GDM1 (cell line): ENCODE data around the gene CCDC78.
"Not testable (repeated sequence)": the region's sequence is repeated elsewhere in the genome, so short reads cannot be mapped to it uniquely, and the experiment has no call there.

ENCODE experiments used
- DNase-seq: peaks from one replicate; lab custom pipeline; 2025; lab: John Stamatoyannopoulos, UW

CCDC78 gene

GRCh38 chr16:760545-761343 is 34.5 kb upstream of the CCDC78 start, which contains the start of gene MSLN:
TSS of gene MSLN (plus strand) at chr16:760734. CDS start at chr16:762681, 1,947 bp downstream.
- DNase-seq = no peak

- DNase-seq = no peak
Measured at GRCh38 chr16:760065-760464, 33.8 kb upstream of the CCDC78 start.

- DNase-seq = no peak
Measured at GRCh38 chr16:759110-759910, 33.1 kb upstream of the CCDC78 start.

- no peak for DNase-seq
Measured at GRCh38 chr16:756428-756827, 30.2 kb upstream of the CCDC78 start.

GRCh38 chr16:754656-755055 is 28.4 kb upstream of the CCDC78 start:
- peak; percentile 65 for DNase-seq

- not testable (repeated sequence) for DNase-seq
Measured at GRCh38 chr16:754121-754607, 27.9 kb upstream of the CCDC78 start.

GRCh38 chr16:752007-752312 is 25.7 kb upstream of the CCDC78 start:
- DNase-seq = no peak

- no peak for DNase-seq
Measured at GRCh38 chr16:751152-752006, 25.1 kb upstream of the CCDC78 start.

GRCh38 chr16:750485-750884 is 24.2 kb upstream of the CCDC78 start:
- no peak for DNase-seq

GRCh38 chr16:749010-749409 is 22.8 kb upstream of the CCDC78 start:
- no peak for DNase-seq

- no peak for DNase-seq
Measured at GRCh38 chr16:747978-748746, 21.9 kb upstream of the CCDC78 start.

- no peak for DNase-seq
Measured at GRCh38 chr16:746637-747036, 20.4 kb upstream of the CCDC78 start.

- no peak for DNase-seq
Measured at GRCh38 chr16:745739-746138, 19.5 kb upstream of the CCDC78 start.

- DNase-seq = no peak
Measured at GRCh38 chr16:743794-744500, 17.7 kb upstream of the CCDC78 start.

- DNase-seq = not testable (repeated sequence)
Measured at GRCh38 chr16:742894-743293, 16.7 kb upstream of the CCDC78 start.

- no peak for DNase-seq
Measured at GRCh38 chr16:741986-742629, 15.9 kb upstream of the CCDC78 start.

GRCh38 chr16:740764-741505 is 14.7 kb upstream of the CCDC78 start, which contains the start of gene CIAO3:
TSS of gene CIAO3 (minus strand) at chr16:740997. CDS start at chr16:740985, 12 bp downstream.
- peak; percentile 85 for DNase-seq

- DNase-seq = no peak
Measured at GRCh38 chr16:740459-740763, 14.2 kb upstream of the CCDC78 start.

GRCh38 chr16:739560-740458 is 13.6 kb upstream of the CCDC78 start:
- DNase-seq = no peak
